ENCODE measurements around the gene LSMEM2. TPM values are rescaled to one million over a fixed set of nuclear protein-coding genes. Genes with fewer than 3 reads are reported as not detected.
"Not testable (repeated sequence)": the region's sequence is repeated elsewhere in the genome, so short reads cannot be mapped to it uniquely, and the experiment has no call there.

LSMEM2 gene
- total and polyA plus RNA-seq, 5 experiments from 2014 or later = 0.15 to 0.21 TPM; not detected in 3

GRCh38 chr3:50272911-50273688 lies 5.8 kb upstream of the LSMEM2 start:
- Mint-ChIP-seq H3K27me3 (peaks cover 13 to 55% (median 25%) of the 10 kb centered on the region in 5 donors), H3K36me3 (no peaks in the 10 kb centered on the region), H3K4me1 (peaks cover 16 to 29% (median 27%) of the 10 kb centered on the region in 4 donors), H3K9me3 (no peaks in the 10 kb centered on the region), H3K27ac (peak overlapping the region in 6 of 10 donors; percentile 37 to 79 (median 72)), H3K4me3 (peak overlapping the region in 9 of 10 donors; percentile 52 to 84 (median 72))
- peak; percentile 65 to 90 (median 82) for DNase-seq
- POLR2A ChIA-PET = interaction anchor here (1.0 to 2.9 kb wide), 4 partner anchors 26 to 80 kb away, joined by 4 to 12 read pairs (median 9); partner anchors contain the start of genes HYAL3 and NAA80
- peak; percentile 84 to 87 for ATAC-seq

- H3K9me3 Mint-ChIP-seq = no peaks in the 10 kb centered on the region
- no peaks in the 10 kb centered on the region for H3K36me3 Mint-ChIP-seq
- H3K4me3 Mint-ChIP-seq = peak overlapping the region in 1 of 10 donors; percentile 76
- POLR2A ChIA-PET = interaction anchor here (2.4 to 2.9 kb wide), 2 partner anchors 25 to 80 kb away, joined by 10 to 12 read pairs; partner anchors contain the start of genes HYAL3 and NAA80
- ATAC-seq (no peak), DNase-seq (peak in 1 of 10 donors; percentile 16)
- peaks cover 16 to 29% (median 27%) of the 10 kb centered on the region in 4 donors for H3K4me1 Mint-ChIP-seq
- peak overlapping the region in 1 of 10 donors; percentile 72 for H3K27ac Mint-ChIP-seq
- peaks cover 13 to 49% (median 22%) of the 10 kb centered on the region in 5 donors for H3K27me3 Mint-ChIP-seq
These were observed 5.2 kb upstream of the LSMEM2 start for GRCh38 chr3:50273689-50274065.

- peak; percentile 41 to 54 for ATAC-seq
- H3K36me3 Mint-ChIP-seq = no peaks in the 10 kb centered on the region
- peak overlapping the region in 9 of 10 donors; percentile 24 to 76 (median 66) for H3K4me3 Mint-ChIP-seq
- DNase-seq = peak; percentile 54 to 84 (median 66)
- H3K27me3 Mint-ChIP-seq = peaks cover 13 to 45% (median 21%) of the 10 kb centered on the region in 5 donors
- POLR2A ChIA-PET = interaction anchor here (0.8 to 2.4 kb wide), 3 partner anchors 24 to 50 kb away, joined by 3 to 10 read pairs (median 3); partner anchors contain the start of genes HYAL3 and NAA80
- H3K9me3 Mint-ChIP-seq = no peaks in the 10 kb centered on the region
- H3K4me1 Mint-ChIP-seq = peaks cover 16 to 29% (median 27%) of the 10 kb centered on the region in 4 donors
- H3K27ac Mint-ChIP-seq = peak overlapping the region in 6 of 10 donors; percentile 3 to 72 (median 48)
These were observed 4.3 kb upstream of the LSMEM2 start for GRCh38 chr3:50274371-50275104.

GRCh38 chr3:50275141-50275995 lies 3.5 kb upstream of the LSMEM2 start:
- ATAC-seq = no peak
- POLR2A ChIA-PET = interaction anchor here (0.8 to 2.4 kb wide), 4 partner anchors 12 to 49 kb away, joined by 3 to 10 read pairs (median 4); partner anchors contain the start of genes HYAL3 and NAA80
- peaks cover 16 to 29% (median 27%) of the 10 kb centered on the region in 4 donors for H3K4me1 Mint-ChIP-seq
- H3K4me3 Mint-ChIP-seq = peak overlapping the region; percentile 47 to 78 (median 67)
- H3K27me3 Mint-ChIP-seq = peaks cover 13 to 42% (median 21%) of the 10 kb centered on the region in 5 donors
- no peak for DNase-seq
- H3K27ac Mint-ChIP-seq = no peak overlapping the region
- H3K9me3 Mint-ChIP-seq = no peaks in the 10 kb centered on the region
- no peaks in the 10 kb centered on the region for H3K36me3 Mint-ChIP-seq

GRCh38 chr3:50275996-50276761 lies 2.7 kb upstream of the LSMEM2 start:
- ATAC-seq (peak; percentile 23 to 53), DNase-seq (peak in 4 of 10 donors; percentile 27 to 41 (median 32))
- H3K27me3 Mint-ChIP-seq = peaks cover 13 to 42% (median 21%) of the 10 kb centered on the region in 5 donors
- no peaks in the 10 kb centered on the region for H3K9me3 Mint-ChIP-seq
- peak overlapping the region in 9 of 10 donors; percentile 47 to 78 (median 66) for H3K4me3 Mint-ChIP-seq
- H3K27ac Mint-ChIP-seq = peak overlapping the region in 1 of 10 donors; percentile 79
- H3K36me3 Mint-ChIP-seq = no peaks in the 10 kb centered on the region
- POLR2A ChIA-PET = interaction anchor here (1.2 kb wide), 1 partner anchor 12 kb away, joined by 4 read pairs; no protein-coding TSS in a partner anchor
- H3K4me1 Mint-ChIP-seq = peaks cover 16 to 29% (median 27%) of the 10 kb centered on the region in 4 donors

- no peaks in the 10 kb centered on the region for H3K36me3 Mint-ChIP-seq
- no peak overlapping the region for H3K4me3 Mint-ChIP-seq
- no peak overlapping the region for H3K27ac Mint-ChIP-seq
- ATAC-seq = no peak
- no peak for DNase-seq
- peaks cover 16 to 29% (median 27%) of the 10 kb centered on the region in 4 donors for H3K4me1 Mint-ChIP-seq
- POLR2A ChIA-PET = no interaction called here
- no peaks in the 10 kb centered on the region for H3K9me3 Mint-ChIP-seq
- H3K27me3 Mint-ChIP-seq = peaks cover 13 to 42% (median 21%) of the 10 kb centered on the region in 5 donors
These were observed 2.2 kb upstream of the LSMEM2 start for GRCh38 chr3:50276762-50277101.

GRCh38 chr3:50278123-50278879 lies 586 bp upstream of the LSMEM2 start:
- Mint-ChIP-seq H3K36me3 (no peaks in the 10 kb centered on the region), H3K27me3 (peaks cover 10 to 37% (median 17%) of the 10 kb centered on the region in 5 donors), H3K9me3 (no peaks in the 10 kb centered on the region), H3K4me3 (no peak overlapping the region), H3K27ac (no peak overlapping the region), H3K4me1 (peaks cover 14 to 22% (median 21%) of the 10 kb centered on the region in 4 donors)
- ATAC-seq = no peak
- DNase-seq = no peak
- POLR2A ChIA-PET = no interaction called here

- Mint-ChIP-seq H3K9me3 (no peaks in the 10 kb centered on the region), H3K4me3 (no peak overlapping the region), H3K27me3 (peaks cover 6 to 29% (median 12%) of the 10 kb centered on the region in 5 donors), H3K27ac (no peak overlapping the region), H3K36me3 (no peaks in the 10 kb centered on the region), H3K4me1 (peaks cover 10 to 17% (median 13%) of the 10 kb centered on the region in 4 donors)
- POLR2A ChIA-PET = interaction anchor here (0.7 to 1.2 kb wide), 3 partner anchors 13 to 29 kb away, joined by 3 to 8 read pairs (median 3); partner anchors contain the start of gene IFRD2
- ATAC-seq (no peak), DNase-seq (no peak)
These were observed 549 bp downstream of the LSMEM2 start for GRCh38 chr3:50279255-50280016.

GRCh38 chr3:50284121-50284520 lies 5.2 kb downstream of the LSMEM2 start:
- not testable (repeated sequence) for ATAC-seq, H3K27me3 Mint-ChIP-seq, H3K4me3 Mint-ChIP-seq, DNase-seq, H3K27ac Mint-ChIP-seq, H3K4me1 Mint-ChIP-seq, H3K9me3 Mint-ChIP-seq
- H3K36me3 Mint-ChIP-seq = peaks cover 0 to 18% (median 0%) of the 10 kb centered on the region in 3 donors
- POLR2A ChIA-PET = interaction anchor here (0.6 to 1.2 kb wide), 3 partner anchors 38 to 100 kb away, joined by 3 read pairs; no protein-coding TSS in a partner anchor
